Hematopoietic multipotent progenitor cell treated with erythropoietin and hydrocortisone succinate and interleukin-3 and kit ligand, for 6 days (in vitro differentiated cells): Measurements from ENCODE around the gene MED9.
A peak's percentile ranks its signal among the peaks of the same experiment; 100 is the strongest.
"Not testable (repeated sequence)": the region's sequence is repeated elsewhere in the genome, so short reads cannot be mapped to it uniquely, and the experiment has no call there.

Experiments used
- DNase-seq: peaks from one replicate; pipeline ENCODE4 v3.0.0-alpha.2; 2015

MED9 gene

GRCh38 chr17:17456251-17456650 lies 20.5 kb upstream of the MED9 start:
- DNase-seq: no peak

GRCh38 chr17:17457680-17458079 lies 19.1 kb upstream of the MED9 start:
- no peak for DNase-seq

GRCh38 chr17:17460038-17460437 lies 16.8 kb upstream of the MED9 start:
- no peak for DNase-seq

GRCh38 chr17:17462048-17462824 lies 14.6 kb upstream of the MED9 start:
- no peak for DNase-seq

- DNase-seq: no peak
Measured at GRCh38 chr17:17463821-17464220, 13.0 kb upstream of the MED9 start.

- not testable (repeated sequence) for DNase-seq
Measured at GRCh38 chr17:17465878-17466277, 10.9 kb upstream of the MED9 start.

- DNase-seq: no peak
Measured at GRCh38 chr17:17466511-17466910, 10.3 kb upstream of the MED9 start.

GRCh38 chr17:17467016-17467415 lies 9.8 kb upstream of the MED9 start:
- no peak for DNase-seq

- no peak for DNase-seq
Measured at GRCh38 chr17:17467720-17468119, 9.1 kb upstream of the MED9 start.

GRCh38 chr17:17468217-17469010 lies 8.4 kb upstream of the MED9 start:
- no peak for DNase-seq

GRCh38 chr17:17469358-17469757 lies 7.4 kb upstream of the MED9 start:
- DNase-seq: no peak

GRCh38 chr17:17469996-17470395 lies 6.8 kb upstream of the MED9 start:
- no peak for DNase-seq

- DNase-seq: no peak
Measured at GRCh38 chr17:17472333-17472920, 4.4 kb upstream of the MED9 start.

- DNase-seq: no peak
Measured at GRCh38 chr17:17474341-17474740, 2.5 kb upstream of the MED9 start.

- no peak for DNase-seq
Measured at GRCh38 chr17:17479209-17479608, 2.4 kb downstream of the MED9 start.

GRCh38 chr17:17480593-17481148 lies 3.9 kb downstream of the MED9 start:
- DNase-seq: no peak

- no peak for DNase-seq
Measured at GRCh38 chr17:17481860-17482259, 5.1 kb downstream of the MED9 start.

- DNase-seq: peak; percentile 51
Measured at GRCh38 chr17:17484451-17484899, 7.7 kb downstream of the MED9 start.

GRCh38 chr17:17485420-17485819 lies 8.6 kb downstream of the MED9 start:
- no peak for DNase-seq

GRCh38 chr17:17486416-17486815 lies 9.6 kb downstream of the MED9 start:
- not testable (repeated sequence) for DNase-seq

GRCh38 chr17:17487998-17488397 lies 11.2 kb downstream of the MED9 start:
- DNase-seq: no peak

- no peak for DNase-seq
Measured at GRCh38 chr17:17491031-17491471, 14.3 kb downstream of the MED9 start.

- no peak for DNase-seq
Measured at GRCh38 chr17:17491546-17491988, 14.8 kb downstream of the MED9 start.
